GM12873 (cell line): ENCODE data around the gene HACD2.

Experiments used
- TF ChIP-seq, protein P1 (sequence below): IDR thresholded peaks from 2 replicates; pipeline ENCODE4 v1.5.1; 2012; ENCODE audit warnings: low read depth, mild to moderate bottlenecking, moderate library complexity, low read length, control low read depth; ENCODE audit not compliant: insufficient read depth; ENCODE audit errors: missing control alignments

Gene HACD2

DNA sequence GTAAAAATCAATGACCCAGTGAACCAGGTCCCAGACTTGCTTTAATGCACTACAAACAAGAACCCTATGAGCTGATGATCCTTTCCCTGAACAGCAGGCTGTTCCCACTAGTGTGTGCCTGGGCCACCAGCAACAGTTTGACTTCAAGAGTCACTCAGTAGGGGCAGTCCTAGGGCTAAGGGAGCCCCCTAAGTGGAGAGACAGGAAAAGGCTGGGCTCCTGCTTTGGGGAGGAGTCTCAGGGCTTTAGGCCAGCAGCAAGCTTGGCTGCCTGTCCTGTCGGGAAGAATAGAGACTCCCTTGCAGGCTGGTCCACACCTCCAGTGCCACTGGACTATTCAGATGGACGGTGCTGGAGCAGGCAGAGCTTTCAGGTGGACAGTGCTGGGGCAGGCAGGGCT, 106.5 kb downstream of the HACD2 start:
- TF ChIP-seq, protein P1, sequence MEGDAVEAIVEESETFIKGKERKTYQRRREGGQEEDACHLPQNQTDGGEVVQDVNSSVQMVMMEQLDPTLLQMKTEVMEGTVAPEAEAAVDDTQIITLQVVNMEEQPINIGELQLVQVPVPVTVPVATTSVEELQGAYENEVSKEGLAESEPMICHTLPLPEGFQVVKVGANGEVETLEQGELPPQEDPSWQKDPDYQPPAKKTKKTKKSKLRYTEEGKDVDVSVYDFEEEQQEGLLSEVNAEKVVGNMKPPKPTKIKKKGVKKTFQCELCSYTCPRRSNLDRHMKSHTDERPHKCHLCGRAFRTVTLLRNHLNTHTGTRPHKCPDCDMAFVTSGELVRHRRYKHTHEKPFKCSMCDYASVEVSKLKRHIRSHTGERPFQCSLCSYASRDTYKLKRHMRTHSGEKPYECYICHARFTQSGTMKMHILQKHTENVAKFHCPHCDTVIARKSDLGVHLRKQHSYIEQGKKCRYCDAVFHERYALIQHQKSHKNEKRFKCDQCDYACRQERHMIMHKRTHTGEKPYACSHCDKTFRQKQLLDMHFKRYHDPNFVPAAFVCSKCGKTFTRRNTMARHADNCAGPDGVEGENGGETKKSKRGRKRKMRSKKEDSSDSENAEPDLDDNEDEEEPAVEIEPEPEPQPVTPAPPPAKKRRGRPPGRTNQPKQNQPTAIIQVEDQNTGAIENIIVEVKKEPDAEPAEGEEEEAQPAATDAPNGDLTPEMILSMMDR, result no peak

DNA sequence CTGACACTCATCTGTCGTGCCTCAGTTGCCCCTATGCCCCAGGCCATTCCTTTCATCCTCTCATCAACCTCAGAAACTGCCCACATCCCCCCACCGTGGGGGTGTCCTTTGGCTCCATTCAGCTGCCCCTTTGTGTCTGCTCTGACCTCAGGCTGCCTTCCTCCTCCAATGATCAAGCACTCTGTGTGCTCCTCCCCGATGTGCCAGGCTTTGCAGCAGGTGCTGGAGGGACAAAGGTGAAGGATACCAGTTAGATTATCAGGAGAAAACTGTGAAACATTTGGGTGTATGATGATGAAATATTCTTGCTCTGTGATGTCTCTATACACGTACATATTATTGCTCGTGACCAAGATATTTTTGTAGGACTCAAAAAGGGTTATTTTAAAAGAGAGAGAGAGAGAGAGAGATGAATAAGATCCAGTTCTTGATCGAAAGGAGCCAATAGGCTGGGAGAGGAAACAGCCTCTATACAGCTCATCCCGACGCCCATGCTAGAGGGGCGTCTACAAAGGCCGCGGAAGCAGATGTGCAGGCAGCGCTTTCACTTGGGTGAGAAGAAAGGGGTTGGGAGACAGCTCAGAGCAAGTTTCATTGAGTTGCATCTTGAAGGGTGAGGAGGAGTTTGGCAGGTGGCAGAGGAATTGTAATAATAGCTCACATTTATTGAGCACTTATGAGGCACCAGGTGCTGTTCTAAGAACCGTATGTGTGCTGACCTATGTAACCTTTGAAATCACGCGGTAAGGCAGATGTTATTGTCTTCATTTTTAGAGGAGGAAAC, 107.7 kb downstream of the HACD2 start:
- TF ChIP-seq, protein P1, result no peak

DNA sequence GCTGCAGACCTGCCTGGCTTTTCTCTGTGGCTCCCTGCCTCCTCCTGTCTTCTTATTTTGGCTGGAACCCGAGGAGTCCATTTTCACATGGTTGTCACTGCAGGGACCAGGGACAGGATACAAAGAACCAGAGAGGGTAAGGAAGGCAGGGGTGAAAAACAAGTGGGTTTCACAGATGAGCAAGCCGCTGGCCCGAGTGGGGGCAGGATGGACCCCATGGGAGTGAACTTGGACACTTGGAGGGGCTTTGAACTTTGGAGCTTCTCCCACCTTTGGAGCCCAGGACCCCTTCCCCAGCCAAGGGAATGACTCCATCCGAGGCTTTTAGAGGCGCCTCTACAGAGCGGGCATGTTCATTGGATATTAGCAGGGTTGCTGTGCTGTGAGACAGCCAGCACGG, 109.1 kb downstream of the HACD2 start:
- TF ChIP-seq, protein P1, result no peak

DNA sequence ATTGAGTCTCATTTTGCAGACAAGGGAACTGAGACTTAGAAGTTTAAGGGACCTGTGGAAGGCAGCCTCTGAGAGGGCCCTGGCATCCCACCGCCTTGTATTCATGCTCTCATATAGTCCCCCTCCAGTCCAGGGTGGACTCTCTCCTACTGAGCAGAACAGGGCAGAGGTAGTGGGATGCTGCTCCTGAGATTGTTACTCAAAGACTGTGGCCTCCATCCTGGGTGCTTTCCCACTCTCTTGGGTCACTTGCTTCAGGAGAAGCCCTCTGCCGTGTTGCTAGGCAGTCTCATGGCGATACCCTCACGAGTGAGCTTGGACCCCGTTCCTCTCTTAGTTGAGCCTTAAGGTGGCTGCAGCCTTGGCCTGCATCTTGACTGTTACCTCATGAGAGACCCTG, 113.7 kb downstream of the HACD2 start:
- TF ChIP-seq, protein P1, result no peak

DNA sequence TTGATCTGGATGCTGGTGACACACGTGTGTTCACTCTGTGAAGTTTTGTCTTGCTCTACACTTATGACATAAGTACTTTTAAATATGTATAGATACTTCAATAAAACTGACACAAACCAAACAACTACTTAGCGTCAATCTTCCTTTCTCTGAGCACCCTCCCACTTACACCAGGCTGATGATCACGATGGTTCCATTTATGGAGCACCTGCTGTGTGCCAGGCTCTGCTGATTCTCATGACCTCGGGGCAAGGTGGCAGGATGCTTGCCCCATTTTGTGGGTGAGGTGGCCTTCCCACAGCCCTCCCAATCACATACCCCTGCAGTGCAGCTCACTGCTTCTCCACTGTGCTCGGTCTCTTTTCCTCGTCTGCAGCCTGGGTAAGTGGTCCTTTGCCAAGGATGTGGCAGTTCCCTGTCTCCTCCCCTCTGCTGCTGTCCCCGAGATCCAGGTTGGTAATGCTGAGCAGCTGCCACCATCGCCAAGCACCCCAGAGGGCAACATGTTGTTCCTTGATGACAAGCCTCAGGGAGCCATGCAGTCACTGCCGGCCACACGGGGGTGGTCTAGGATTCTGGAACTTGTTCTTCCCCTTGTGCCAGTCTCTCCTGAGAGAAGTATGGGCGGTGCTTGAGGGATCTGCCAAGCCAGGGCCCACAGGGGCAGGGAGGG, 115.4 kb downstream of the HACD2 start:
- TF ChIP-seq, protein P1, result no peak

DNA sequence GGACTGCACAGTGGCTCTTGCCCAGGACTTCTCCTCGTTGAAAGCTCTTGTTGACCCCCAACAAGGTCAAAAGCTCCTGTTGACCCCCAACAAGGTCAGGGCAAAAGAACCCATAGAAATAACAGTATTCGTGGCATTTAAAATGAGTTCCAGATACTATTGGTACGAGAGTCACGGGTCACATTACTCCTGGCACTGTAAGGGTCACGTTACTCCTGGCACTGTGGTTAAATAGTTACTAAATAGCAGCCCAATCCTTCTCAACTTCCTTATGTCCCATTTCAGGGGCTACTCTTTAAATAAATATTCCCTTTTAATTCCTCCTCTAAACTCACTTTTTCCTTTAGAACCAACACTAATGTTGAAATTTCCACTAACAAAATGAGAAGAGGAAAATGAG, 117.8 kb downstream of the HACD2 start:
- TF ChIP-seq, protein P1, result no peak

DNA sequence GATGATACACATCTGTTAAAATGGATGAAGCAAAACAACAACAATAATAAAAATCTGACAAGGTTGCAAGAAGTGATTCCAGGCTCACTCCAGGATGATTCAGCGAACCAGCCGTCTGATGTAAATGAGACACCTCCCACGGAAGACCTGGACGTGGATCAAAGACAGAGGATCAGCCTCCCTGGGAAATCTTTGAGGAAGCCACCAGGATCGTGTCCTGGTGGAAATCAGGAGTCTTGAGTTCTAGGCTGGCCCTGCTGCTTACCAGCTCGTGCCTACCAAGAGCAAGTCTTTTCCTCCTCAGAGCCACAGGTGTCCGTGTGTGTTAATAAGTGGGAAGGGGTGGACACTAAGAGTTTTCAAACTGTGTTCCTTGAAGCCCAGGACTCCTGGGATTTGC, 120.6 kb downstream of the HACD2 start:
- TF ChIP-seq, protein P1, result no peak
